Activated T-helper 1 cell treated with anti-CD3 and anti-CD28 coated beads, Interleukin-2, amount 50 U/mL, for 16 hours (primary cell): Measurements from ENCODE around the gene FASTKD3.
A peak's percentile ranks its signal among the peaks of the same experiment; 100 is the strongest.
"Not testable (repeated sequence)": the region's sequence is repeated elsewhere in the genome, so short reads cannot be mapped to it uniquely, and the experiment has no call there.

Experiments
- DNase-seq, 2 donors: peaks; one replicate each; pipeline ENCODE4 v3.0.0-alpha.2; 2020; ENCODE audit warnings: low read depth in 1 of 2, low spot score in 1 of 2

The FASTKD3 gene, protein sequence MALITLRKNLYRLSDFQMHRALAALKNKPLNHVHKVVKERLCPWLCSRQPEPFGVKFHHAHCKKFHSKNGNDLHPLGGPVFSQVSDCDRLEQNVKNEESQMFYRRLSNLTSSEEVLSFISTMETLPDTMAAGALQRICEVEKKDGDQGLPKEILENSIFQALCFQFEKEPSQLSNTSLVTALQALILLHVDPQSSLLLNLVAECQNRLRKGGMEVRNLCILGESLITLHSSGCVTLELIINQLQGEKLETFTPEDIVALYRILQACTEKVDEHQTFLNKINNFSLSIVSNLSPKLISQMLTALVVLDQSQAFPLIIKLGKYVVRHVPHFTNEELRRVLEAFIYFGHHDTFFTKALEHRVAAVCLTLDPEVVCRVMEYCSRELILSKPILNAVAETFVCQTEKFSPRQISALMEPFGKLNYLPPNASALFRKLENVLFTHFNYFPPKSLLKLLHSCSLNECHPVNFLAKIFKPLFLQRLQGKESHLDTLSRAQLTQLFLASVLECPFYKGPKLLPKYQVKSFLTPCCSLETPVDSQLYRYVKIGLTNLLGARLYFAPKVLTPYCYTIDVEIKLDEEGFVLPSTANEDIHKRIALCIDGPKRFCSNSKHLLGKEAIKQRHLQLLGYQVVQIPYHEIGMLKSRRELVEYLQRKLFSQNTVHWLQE

DNA sequence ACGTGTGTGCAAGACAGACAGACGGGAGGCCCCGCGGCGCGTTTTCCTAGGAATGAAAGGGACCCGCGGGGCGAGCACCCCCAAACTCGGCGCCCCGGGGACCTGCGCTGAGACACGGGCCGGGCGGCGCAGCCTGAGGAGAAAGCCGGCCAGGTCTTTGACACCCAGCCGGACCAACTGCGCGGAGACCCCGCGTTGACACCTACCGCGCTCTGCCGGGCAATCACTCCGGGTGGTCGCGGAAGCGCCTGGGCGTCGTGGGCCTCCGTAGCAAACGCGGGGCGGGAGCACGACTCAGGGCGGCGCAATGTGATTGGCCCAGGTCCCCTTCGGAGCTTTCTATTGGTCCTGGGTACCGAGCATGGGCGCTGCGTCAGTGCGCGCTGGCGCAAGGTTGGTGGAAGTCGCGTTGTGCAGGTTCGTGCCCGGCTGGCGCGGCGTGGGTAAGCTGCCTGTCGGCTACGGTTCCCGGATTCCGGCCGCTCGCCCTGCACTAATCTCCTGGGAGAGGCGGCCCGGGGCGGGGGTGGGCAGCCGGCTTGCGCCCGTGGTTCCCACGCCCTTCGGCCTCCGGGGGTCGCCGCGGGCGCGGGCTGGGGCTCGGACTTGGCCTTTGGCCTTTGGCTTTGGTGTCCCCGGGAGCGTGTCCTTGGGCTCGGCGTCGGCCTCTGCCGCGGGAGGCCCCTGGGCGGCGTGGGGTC lies at the start of gene FASTKD3, which contains the start of gene MTRR:
Gene FASTKD3, minus strand, starts transcription at position 259 of the 701 bp plus-strand sequence. CDS start 948 bp downstream, outside the sequence.
Gene MTRR, plus strand, starts transcription at position 376 of the 701 bp plus-strand sequence. CDS start 1,647 bp downstream, outside the sequence.
- peak; percentile 81 to 82 for DNase-seq

DNA sequence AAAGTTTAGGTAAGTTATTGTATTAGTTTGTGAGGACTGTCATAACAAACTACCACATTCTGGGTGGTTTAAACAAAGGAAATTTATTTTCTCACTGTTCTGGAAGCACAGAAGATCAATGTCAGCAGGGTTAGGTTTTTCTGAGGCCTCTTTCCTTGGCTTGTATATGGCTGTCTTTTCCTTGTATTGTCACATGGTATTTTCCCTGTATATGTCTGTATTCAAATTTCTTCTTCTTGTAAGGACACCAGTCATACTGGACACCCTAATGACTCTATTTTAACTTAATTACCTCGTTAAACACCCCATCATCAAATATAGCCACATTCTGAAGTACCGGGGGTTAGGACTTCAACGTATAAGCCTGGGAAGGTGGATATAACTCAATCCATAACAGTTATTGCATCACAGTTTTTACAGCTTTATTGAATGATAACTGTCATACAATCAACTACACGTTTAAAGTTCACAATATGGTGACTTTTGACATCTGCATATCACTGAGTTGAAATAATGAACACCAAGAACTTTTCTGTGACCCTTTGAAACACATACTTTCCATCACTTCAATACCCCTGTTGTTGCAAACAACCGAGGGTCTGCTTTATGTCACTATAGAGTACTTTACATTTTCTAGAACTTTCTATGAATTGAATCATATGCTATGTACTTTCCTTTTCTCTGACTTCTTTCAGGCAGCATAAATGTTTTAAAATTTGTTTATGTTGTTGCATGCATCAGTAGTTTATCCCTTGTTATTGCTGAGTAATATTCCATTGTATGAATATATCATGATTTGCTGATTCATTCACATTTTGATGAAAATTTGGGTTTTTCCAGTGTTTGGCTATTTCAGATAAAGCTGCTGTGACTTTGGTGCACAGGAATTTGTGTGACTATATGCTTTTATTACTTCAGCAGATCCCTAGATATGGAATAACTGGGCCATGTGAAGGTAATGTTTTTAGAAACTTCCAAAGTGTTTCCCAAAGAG lies 48.6 kb upstream of the FASTKD3 start:
- DNase-seq: no peak

DNA sequence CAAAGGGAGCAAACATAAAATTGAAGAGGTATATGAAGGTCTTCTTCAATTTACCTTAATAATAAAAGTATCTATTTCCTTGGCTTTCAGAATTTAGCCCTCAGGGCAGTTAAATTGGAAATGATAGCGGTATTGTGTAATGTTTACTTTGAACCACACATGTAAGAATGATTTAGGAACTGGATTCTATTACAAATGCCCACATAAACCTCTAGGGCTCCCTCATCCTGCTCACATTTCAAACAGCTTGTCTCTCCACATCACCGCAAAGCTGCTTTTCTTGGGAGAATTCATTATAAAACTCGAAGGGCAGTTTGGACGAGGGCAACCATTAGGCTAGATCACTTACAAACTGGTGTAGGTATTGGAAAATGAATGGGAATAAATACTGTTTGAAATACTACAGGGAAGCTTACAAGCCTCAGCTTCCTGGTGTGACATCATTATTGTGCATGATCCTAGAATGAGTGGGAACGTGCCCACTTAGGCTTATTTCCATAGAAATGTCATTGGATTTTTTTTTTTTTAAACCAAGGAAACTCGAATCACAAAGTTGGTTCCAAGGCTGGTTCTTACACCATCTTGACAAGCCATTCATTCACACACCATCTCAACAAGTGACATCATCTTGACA lies 47.5 kb upstream of the FASTKD3 start:
- DNase-seq: no peak

DNA sequence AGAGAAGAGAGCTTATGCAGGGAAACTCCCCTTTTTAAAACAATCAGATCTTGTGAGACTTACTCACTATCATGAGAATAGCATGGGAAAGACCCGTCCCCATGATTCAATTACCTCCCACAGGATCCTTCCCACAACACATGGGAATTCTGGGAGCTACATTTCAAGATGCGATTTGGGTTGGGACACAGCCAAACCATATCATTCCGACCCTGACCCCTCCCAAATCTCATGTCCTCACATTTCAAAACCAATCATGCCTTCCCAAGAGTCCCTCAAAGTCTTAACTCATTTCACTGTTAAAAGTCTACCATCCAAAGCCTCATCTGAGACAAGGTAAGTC lies 42.6 kb upstream of the FASTKD3 start:
- not testable (repeated sequence) for DNase-seq

DNA sequence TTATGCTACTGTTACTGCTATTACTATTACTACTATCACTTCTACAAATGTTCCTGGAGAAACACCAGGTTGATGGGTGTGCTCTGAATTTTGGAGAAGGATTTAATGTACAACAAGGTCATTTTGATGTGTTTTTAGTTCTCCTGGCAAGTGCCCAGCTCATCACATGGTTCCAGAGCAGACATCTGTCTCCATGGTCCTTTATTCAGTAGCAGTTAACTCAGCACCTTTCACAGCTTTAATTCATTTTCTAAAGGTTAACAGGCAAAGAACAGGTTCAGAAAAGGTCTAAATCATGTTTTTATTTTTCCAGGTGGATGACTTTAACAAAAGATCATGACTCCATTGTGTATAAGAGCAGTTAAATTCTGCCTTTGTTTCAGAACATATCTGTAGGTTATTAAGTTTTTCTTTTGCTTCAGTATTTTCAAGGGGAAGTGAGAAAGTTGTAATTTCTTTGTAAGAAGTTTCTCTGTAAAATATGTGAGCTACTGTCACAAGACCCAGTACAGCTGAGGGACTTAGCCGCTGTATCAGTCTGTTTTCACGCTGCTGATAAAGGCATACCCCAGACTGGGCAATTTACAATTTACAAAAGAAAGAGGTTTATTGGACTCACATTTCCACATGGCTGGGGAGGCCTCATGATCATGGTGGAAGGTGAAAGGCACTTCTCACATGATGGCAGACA lies 42.1 kb upstream of the FASTKD3 start:
- no peak for DNase-seq

DNA sequence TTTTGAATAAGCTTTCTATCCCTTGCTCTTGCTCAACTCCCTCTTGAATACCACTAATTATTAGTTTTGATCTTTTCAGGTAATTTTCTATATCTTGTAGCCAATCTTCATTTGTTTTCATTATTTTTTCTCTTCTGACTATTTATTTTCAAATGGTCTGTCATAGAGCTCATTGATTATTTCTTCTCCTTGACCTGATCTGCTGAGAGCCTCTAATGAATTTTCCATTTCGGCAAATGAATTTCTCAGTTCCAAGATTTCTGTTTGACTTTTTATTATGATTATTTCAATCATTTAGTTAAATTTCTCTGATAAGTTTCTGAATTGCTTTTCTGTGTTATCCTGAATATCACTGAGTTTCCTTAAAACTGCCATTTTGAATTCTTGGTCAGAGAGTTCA lies 39.5 kb upstream of the FASTKD3 start:
- DNase-seq: no peak

DNA sequence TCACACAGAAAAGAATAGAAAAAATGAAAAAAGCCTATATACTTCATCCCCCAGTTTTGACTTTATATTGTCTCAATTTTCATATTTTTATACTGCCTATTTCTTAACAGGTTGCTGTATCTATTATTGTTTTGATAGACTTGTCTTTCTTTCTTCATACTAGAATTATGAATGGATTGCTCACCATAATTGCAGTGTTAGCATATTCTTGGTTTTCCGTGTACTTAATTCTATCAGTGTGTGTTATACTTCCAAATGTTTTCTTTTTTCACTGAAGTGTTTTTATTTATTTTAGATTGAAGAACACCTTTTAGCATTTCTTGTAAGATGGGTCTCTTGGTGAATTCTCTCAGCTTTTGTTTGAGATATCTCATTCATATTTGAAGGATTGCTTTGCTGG lies 38.8 kb upstream of the FASTKD3 start:
- DNase-seq: no peak

DNA sequence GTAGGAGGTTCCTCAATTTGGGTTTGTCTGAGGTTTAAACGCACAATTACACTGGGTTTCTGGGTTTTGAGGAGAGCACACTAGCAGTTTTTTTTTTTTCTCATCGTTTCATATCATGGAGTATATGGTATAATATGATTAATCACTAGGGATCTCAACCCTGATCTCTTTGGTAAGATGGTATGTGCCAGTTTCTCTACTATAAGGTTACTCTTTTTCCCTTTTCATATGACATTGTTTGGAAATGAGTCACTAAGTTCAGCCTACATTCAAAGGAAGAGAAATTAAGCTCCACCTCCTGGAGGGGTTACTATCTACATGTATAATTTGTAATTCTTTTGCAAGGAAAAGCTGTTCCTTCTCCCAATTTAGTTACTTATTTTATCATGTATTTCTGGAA lies 35.3 kb upstream of the FASTKD3 start:
- DNase-seq: no peak

DNA sequence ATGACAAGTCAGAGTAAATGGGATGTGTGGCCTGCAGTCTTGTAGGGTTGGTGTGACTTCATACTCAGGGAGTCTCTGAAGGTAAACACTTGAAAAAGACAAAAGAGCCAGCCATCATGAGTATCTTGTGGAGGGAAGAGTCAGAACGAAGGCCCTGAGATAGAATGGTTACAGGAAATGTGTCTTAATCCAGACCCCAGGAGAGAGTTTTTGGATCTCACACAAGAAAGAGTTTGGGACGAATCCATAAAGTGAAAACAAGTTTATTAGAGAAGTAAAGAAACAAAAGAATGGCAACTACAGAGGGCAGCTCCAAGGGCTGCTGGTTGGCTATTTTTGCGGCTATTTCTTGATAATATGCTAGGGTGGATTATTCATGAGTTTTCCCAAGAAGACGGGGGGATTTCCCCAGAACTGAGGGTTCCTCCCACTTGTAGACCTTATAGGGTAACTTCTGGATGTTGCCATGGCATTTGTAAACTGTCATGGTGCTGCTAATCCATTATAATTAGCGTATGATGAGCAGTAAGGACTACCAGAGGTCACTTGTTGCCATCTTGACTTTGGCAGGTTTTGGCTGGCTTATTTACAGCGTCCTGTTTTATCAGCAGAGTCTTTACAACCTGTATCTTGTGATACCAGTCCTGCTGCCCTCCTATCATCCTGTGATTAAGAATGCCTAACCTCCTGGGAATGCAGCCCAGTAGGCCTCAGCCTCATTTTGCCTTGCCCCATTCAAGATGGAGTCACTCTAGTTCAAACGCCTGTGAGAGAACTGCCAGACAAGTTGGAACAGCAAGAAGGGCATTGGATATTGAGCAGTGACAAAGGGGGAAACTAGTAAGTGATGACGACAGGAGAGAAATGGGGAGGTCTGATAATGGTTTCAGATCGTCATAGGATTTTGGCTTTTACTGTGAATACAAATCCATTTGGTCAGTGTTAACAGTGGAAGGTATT lies 34.1 kb upstream of the FASTKD3 start:
- no peak for DNase-seq

DNA sequence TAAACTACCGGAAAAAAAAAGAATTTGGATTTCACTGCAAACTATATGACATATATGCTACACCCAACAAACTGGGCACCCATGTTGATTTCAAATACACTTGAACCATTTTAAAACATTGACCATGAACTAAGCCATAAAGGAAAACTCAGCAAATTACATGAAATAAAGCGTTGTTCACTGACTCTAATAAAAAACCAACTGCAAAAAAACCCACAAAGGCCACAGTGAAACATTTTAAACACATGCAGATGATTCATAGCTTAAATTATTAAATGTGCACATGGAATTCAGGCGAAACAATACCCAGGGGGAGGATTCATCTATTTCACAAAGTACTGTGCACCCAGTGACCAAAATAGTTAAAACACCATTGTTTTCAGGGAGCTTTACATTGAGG lies 33.4 kb upstream of the FASTKD3 start:
- no peak for DNase-seq

DNA sequence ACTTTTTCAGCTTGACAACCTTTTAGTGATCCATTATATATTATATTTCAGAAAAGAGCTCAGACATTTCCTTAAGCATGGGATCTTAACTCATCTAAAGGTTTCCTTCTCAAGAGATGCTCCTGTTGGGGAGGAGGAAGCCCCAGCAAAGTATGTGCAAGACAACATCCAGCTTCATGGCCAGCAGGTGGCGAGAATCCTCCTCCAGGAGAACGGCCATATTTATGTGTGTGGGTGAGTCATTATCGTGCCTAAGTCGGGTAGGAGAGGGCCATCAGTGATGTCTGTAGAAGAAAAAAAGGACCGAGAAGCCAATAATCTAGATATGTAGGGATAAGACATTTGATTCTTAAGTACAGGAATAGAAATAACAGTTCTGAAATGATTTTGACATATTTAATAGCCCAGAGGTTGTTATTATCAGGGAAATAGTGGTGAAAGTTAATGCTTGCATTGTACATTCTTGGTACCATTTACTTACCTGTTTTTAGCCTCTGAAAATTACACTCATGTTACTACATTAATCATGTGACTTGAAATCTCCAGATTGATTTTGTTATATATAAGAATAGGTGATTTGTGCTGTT lies 28.3 kb upstream of the FASTKD3 start:
- DNase-seq: no peak

DNA sequence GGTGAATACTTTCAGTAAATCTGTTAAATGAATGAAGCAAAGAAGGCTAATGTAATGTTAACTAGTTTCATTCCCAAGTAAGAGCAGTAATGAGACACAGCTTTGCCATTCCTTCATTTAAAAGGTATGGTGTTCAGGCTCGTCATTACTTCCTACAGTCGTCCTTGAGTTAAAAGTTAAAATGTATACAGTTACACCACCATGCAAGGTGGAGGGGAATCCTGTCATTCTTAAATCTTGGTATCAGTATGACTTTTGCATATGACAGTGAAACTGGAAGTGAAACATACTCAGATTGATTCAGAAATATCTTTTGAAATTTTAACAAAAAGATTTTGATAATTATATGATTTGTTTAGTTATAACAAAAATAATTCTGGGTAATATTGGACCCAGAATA lies 26.0 kb upstream of the FASTKD3 start:
- DNase-seq: no peak

DNA sequence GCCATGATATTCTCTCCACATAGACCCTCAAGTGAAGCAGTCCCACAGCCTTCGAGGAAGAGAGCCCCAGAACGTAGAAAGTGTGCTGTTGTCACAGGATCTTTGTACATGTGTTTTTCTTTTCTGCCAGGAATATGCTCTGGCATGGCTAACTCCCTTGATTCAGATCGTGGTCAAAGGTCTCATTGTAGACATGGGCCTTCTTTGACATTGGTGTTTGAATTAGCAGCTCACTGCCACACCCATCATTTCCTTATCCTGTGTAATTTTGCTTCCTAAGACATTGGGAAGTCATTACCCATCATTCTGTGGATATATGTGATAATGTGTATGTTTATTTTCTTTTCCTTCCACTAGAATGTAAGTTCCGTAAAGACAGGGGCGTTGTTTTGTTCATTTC lies 25.6 kb upstream of the FASTKD3 start:
- DNase-seq: no peak

DNA sequence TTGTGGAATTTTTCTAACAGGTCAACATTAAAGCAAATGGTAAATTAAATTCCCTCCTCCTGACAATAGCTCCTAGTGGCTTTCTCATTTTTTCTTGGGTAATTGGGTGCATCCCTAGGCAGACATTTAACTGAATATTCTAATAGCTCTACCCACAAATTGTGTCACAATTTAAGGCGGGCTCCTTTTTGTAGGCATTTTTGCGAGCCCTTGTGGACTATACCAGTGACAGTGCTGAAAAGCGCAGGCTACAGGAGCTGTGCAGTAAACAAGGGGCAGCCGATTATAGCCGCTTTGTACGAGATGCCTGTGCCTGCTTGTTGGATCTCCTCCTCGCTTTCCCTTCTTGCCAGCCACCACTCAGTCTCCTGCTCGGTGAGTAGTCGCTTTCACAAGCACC lies 20.1 kb upstream of the FASTKD3 start:
- no peak for DNase-seq

DNA sequence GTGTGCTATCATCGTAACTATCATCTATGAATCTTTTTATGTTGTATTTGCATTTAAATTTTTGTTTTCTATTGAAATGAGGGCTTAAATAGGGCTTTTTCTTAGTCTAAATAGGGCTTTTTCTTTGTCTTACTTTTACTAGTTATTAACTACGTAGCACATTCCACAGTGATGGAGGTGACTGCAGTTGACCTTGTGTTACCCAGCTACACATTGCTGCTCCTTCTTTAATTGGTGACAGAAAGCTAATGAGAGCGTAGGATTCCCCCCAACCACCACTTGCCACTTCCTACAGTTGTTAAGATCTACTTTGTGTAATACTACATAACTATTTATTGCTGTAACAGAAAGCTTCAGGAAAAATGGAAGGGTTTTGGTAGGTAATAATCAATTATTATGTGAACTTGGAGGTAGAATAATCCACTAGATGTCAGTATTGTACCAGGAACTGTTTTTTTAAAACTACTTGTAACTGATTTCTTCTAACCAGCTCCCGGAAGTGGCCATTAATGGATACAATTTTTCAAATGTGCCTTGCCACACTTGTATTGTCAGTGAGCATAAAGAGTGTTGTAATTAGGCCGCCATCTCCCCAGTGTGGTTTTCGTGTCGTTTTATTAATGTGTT lies 18.1 kb upstream of the FASTKD3 start:
- no peak for DNase-seq

DNA sequence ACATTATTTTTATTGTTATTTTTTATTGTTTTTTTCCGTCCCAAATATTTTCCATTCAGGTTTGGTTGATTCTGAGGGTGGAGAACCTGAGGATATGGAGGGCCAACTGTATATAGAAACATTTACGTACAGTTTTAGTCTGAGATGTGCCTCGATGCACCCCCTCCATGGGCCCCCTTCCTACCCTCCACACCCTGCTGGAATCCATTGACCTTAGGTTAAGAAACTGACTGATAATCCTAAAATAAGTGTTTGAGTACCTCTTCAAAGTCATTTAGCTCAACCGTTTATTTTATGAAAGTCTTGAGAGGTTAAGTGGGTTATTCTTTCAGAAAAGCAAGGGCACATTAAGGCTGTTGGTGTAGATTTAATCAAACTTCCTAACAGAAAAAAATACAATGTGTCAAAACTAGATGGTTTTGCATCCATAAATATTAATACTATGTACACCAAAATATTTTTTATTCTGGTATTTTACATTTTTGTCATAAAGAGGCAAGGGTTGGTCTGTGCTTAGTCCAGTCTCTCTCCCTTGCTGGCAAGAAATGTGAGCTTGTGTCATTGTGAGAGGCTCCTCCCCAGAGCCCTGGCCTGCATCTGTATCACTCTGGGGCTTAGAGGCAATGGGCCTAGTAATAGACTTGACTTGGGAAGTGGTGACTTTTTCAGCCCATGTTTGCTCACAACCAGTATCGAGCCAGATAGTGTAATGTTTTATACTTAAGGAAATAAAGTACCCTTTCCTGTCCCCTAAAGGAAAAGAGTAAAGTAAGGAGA lies 15.8 kb upstream of the FASTKD3 start:
- DNase-seq: no peak

DNA sequence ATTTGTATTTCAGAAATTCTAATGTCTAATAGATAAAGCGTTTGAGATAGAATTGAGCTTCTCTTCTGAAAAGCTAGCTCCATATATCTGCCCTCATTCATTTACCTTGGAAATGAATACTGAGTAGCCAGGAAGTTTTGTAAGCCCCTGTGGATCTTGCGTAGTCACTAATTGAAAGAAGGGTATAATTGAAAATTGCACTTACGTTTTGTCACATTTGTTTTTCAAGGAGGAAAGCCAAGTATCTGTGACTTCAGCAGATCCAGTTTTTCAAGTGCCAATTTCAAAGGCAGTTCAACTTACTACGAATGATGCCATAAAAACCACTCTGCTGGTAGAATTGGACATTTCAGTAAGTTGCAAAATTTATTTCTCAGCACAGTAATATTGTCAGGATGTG lies 14.1 kb upstream of the FASTKD3 start:
- DNase-seq: no peak
